ENCODE results near the gene BOD1.
"Not testable (repeated sequence)": the region's sequence is repeated elsewhere in the genome, so short reads cannot be mapped to it uniquely, and the experiment has no call there.

The BOD1 gene

DNA sequence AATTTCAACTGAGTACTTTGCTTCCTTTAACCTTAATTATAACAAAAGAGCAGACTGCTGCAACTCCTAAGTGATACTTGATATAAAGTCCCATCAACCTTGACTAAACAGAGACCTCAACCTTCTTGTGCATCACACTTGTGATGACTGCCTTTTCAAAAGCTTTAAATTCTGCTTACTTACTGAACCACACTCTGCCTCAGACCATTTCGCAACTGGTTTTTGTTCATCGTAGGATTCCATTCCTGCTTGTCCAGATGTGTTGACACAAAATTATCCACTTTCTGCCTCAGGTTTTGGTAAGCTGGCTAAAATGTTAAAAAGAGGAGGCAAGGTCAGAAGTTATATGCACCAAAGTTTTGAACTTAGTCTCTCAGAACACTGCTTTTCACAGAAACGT lies 3.5 kb downstream of the BOD1 start:
- H3K27me3 Mint-ChIP-seq = no peaks in the 10 kb centered on the region
- H3K4me3 Mint-ChIP-seq = no peak overlapping the region
- peaks cover 47% of the 10 kb centered on the region for H3K4me1 Mint-ChIP-seq
- H3K27ac Mint-ChIP-seq = no peak overlapping the region
- H3K36me3 Mint-ChIP-seq = peaks cover 45% of the 10 kb centered on the region
- ATAC-seq = no peak
- no peaks in the 10 kb centered on the region for H3K9me3 Mint-ChIP-seq

- Mint-ChIP-seq H3K27ac (no peak overlapping the region), H3K4me1 (peaks cover 43% of the 10 kb centered on the region), H3K36me3 (peaks cover 55% of the 10 kb centered on the region), H3K9me3 (no peaks in the 10 kb centered on the region), H3K4me3 (no peak overlapping the region), H3K27me3 (no peaks in the 10 kb centered on the region)
- no peak for ATAC-seq
Observed at GRCh38 chr5:173611706-173612105, 4.7 kb downstream of the BOD1 start.

GRCh38 chr5:173604141-173604540 lies 12.3 kb downstream of the BOD1 start:
- no peaks in the 10 kb centered on the region for H3K4me1 Mint-ChIP-seq
- no peak overlapping the region for H3K4me3 Mint-ChIP-seq
- H3K36me3 Mint-ChIP-seq = peaks cover 78% of the 10 kb centered on the region
- no peak overlapping the region for H3K27ac Mint-ChIP-seq
- H3K9me3 Mint-ChIP-seq = no peaks in the 10 kb centered on the region
- ATAC-seq = no peak
- H3K27me3 Mint-ChIP-seq = no peaks in the 10 kb centered on the region

DNA sequence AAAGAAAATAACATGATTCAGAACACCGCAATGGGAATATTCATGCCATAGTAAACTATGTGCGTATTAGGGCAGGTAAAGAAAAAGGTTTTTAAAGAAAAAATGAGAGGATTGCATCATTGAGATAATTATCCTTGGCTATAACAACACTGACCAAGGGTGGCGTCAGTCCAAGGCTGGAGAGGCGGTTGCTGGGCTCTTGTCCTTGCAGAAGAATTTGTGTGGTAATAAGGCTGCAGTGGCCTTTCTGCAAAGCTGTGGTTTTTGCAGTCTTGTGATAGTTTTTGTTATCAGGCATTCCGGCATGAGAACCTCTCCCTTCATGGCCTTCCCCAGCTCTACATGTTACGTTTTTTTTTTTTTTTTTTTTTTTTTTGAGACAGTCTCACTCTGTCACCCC lies 14.0 kb downstream of the BOD1 start:
- H3K27ac Mint-ChIP-seq = no peak overlapping the region
- H3K4me1 Mint-ChIP-seq = no peaks in the 10 kb centered on the region
- no peak overlapping the region for H3K4me3 Mint-ChIP-seq
- H3K9me3 Mint-ChIP-seq = no peaks in the 10 kb centered on the region
- H3K36me3 Mint-ChIP-seq = peaks cover 73% of the 10 kb centered on the region
- H3K27me3 Mint-ChIP-seq = no peaks in the 10 kb centered on the region
- no peak for ATAC-seq

GRCh38 chr5:173598686-173599085 lies 17.8 kb downstream of the BOD1 start:
- H3K4me3 Mint-ChIP-seq = no peak overlapping the region
- ATAC-seq = no peak
- peaks cover 73% of the 10 kb centered on the region for H3K36me3 Mint-ChIP-seq
- no peaks in the 10 kb centered on the region for H3K4me1 Mint-ChIP-seq
- no peak overlapping the region for H3K27ac Mint-ChIP-seq
- H3K9me3 Mint-ChIP-seq = peaks cover 9% of the 10 kb centered on the region
- H3K27me3 Mint-ChIP-seq = no peaks in the 10 kb centered on the region

- ATAC-seq = no peak
- Mint-ChIP-seq H3K4me1 (no peaks in the 10 kb centered on the region), H3K27me3 (no peaks in the 10 kb centered on the region), H3K9me3 (peaks cover 16% of the 10 kb centered on the region), H3K27ac (no peak overlapping the region), H3K4me3 (no peak overlapping the region), H3K36me3 (peaks cover 76% of the 10 kb centered on the region)
Observed at GRCh38 chr5:173597304-173597703, 19.1 kb downstream of the BOD1 start.

GRCh38 chr5:173595841-173596240 lies 20.6 kb downstream of the BOD1 start:
- Mint-ChIP-seq H3K4me3 (no peak overlapping the region), H3K36me3 (peaks cover 68% of the 10 kb centered on the region), H3K9me3 (peaks cover 19% of the 10 kb centered on the region), H3K27me3 (no peaks in the 10 kb centered on the region), H3K4me1 (no peaks in the 10 kb centered on the region), H3K27ac (no peak overlapping the region)
- no peak for ATAC-seq

DNA sequence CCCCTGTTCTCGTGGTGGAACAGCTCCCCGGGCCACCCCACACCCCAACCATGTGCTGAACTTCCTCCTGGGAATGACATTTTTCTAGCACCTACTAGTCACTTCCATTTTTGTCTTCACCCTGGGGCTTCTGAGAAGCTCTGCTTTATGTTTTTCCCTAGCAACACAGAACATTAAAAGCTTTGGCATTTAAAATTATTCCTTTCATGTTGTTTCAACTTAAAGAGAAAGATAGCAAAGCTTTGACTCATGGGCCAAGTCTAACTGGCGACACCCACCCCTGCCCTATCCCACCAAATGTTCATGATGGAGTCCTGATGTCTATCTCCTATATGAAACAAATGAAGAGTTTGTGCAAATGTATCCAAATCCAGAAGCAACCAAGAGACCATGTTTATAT lies 22.4 kb downstream of the BOD1 start:
- H3K27ac Mint-ChIP-seq = no peak overlapping the region
- no peaks in the 10 kb centered on the region for H3K27me3 Mint-ChIP-seq
- no peak overlapping the region for H3K4me3 Mint-ChIP-seq
- H3K36me3 Mint-ChIP-seq = peaks cover 69% of the 10 kb centered on the region
- H3K4me1 Mint-ChIP-seq = no peaks in the 10 kb centered on the region
- no peak for ATAC-seq
- peaks cover 23% of the 10 kb centered on the region for H3K9me3 Mint-ChIP-seq

DNA sequence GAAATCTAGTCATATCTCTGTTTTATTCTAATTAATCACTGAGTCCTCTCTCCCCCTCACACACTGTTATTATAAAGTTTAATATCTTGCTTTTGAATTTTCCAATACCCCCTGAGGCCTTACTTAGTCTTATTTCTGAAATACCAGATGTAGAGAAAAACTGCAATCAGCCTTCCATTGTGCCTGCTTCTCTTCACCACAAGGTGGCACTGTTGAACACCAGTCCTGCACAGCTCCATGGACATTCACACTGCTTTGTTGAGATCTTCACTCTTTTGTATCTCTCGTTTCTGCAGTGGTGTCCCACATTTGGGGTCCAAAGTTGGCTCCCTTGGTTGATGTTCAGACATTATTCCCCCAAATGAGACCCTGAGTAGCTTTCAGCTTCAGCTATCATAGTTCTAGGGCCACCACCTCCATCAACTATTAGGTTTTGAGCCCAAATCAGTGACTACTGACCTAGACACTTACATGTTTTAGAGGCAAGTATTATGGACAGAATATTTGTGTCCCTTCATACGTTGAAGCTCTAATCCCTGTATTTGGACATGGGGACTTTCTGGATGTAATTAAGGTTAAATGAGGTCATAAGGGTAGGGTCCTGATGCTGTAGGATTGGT lies 24.3 kb downstream of the BOD1 start:
- Mint-ChIP-seq H3K9me3 (peaks cover 28% of the 10 kb centered on the region), H3K4me3 (no peak overlapping the region), H3K36me3 (peaks cover 57% of the 10 kb centered on the region), H3K4me1 (no peaks in the 10 kb centered on the region), H3K27ac (no peak overlapping the region), H3K27me3 (no peaks in the 10 kb centered on the region)
- ATAC-seq = no peak

DNA sequence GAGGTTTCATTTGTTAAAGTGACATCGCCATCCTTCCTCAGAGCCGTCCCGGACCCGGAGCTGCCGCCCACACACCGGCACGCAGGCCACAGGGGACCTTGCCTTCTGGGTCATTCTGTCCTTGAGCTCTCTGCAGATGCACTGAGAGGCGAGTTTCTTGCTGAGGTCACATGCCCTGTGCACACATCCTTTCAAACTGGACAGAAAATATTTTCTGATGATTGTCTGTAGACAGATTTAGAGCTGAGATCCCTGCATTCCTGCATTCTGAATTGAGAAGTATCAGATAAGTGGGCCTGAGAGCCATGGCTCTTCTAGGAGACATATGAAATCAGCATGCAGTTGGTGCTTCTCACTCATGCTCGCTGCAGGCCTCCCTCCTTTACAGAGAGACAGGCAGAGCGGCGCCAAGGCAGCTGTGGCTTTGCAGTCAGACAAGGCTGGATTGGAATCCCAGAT lies 25.4 kb downstream of the BOD1 start:
- Mint-ChIP-seq H3K36me3 (peaks cover 51% of the 10 kb centered on the region), H3K4me1 (no peaks in the 10 kb centered on the region), H3K4me3 (no peak overlapping the region), H3K9me3 (peaks cover 31% of the 10 kb centered on the region), H3K27ac (no peak overlapping the region), H3K27me3 (no peaks in the 10 kb centered on the region)
- ATAC-seq = no peak

DNA sequence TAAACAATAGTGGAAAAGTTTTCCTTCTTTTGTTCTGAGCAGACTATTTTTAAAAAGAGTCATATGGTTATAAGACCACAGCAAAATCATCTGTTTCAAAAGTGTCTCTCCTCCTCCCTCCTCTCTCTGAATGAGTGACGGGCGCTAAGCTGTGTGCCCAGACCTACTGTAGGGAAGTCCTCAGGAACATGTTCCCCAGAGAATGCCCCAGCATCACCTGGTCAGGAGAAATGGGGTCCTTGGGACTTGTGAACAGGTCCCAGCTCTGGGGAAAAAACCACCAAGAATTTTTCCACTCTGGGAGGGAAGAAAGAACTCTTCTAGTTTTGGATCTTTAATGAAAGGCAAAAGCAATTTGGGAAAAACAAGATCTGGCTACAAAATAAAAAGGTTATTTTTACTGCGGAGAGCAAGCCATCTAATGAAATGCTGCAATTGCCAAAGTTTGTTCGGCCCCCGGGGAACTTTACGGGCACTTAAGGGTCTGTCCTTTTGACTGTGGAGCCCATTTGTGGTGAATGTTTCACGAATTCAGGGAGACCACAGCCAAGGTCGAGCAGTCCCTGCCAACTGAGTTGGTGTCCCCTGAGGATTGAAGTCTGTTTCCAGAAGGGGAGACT lies 25.9 kb downstream of the BOD1 start:
- no peak for ATAC-seq
- Mint-ChIP-seq H3K27ac (no peak overlapping the region), H3K4me3 (no peak overlapping the region), H3K27me3 (no peaks in the 10 kb centered on the region), H3K4me1 (no peaks in the 10 kb centered on the region), H3K36me3 (peaks cover 45% of the 10 kb centered on the region), H3K9me3 (peaks cover 31% of the 10 kb centered on the region)

DNA sequence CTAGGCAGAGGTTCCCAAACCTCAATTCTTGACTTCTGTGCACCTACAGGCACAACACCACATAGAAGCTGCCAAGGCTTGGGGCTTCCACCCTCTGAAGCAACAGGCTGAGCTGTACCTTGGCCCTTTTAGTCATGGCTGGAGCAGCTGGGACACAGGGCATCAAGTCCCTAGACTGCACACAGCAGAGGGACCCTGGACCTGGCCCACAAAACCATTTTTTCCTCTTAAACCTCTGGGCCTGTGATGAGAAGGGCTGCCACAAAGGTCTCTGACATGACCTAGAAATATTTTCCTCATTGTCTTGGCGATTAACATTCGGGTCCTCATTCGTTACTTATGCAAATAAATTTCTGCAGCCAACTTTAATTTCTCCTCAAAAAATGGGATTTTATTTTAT lies 30.3 kb downstream of the BOD1 start:
- ATAC-seq = not testable (repeated sequence)
- peaks cover 24% of the 10 kb centered on the region for H3K9me3 Mint-ChIP-seq

DNA sequence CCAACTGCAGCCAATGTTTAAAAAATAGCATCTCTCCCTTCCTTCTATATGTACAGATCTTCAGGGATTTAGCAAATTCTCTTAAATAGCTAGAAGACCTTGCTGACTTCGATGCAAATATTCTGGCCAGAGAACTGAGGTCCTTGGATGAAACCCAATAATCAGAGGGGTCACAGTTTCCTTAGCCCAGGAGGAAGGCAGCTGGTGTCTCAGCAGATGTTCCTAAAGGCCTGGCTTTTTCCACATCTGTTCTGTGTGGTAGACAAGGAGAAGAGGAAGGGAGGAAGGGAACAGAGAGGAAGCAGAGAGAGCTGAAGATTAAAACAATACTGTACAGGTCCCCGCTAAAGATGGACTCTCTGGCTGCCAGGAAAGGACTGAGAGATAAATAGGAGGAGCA lies 33.1 kb downstream of the BOD1 start:
- Mint-ChIP-seq H3K4me3 (no peak overlapping the region), H3K9me3 (peaks cover 26% of the 10 kb centered on the region), H3K27ac (no peak overlapping the region), H3K27me3 (peaks cover 22% of the 10 kb centered on the region), H3K4me1 (no peaks in the 10 kb centered on the region), H3K36me3 (peaks cover 26% of the 10 kb centered on the region)
- no peak for ATAC-seq

More for the DNA sequence above, 30.3 kb downstream of the BOD1 start:
- H3K4me3 Mint-ChIP-seq, H3K27ac Mint-ChIP-seq, H3K4me1 Mint-ChIP-seq: not testable (repeated sequence)
- Mint-ChIP-seq H3K36me3 (peaks cover 30% of the 10 kb centered on the region), H3K27me3 (peaks cover 22% of the 10 kb centered on the region)

DNA sequence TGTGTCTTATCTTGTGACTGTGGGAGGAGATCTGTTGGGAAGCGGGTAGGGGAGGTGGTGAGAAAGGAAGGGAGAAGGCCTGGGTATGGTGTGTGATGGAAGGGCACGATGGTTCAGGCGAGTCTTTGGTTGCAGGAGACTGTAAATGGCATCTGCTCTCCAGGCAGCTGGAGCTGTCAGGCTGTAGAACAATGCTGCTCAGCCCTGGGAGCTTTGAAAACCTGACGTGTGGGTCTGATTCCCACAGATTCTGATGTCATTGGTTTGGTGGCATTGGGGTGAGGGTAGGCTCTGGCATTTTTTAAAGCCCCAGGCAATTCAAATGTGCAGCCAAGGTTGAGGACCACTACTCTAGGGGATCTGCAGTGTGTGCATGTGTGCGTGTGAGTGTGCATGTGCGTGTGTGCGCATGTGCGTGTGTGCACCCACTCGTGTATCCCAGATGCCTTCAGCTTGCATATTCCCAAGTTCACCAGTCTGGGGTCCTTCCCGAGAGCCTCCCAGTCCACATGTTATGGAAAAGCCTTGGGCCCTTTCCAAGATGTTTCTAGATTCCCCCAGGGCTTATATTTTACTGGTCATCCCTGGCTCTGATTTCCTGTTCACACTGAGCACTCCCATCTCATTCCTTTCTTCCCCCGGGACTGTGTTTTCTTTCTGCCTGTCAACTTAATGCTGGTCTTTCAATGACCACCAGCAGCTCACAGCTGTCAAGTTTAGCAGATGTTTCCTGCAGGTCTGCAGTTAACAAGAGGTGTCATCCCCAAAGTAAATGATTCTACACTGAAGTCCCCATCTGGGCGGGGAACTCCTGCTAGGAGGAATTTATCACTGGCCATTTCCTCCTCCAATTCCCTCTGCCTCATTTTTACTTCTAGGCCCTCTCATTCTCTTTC lies 34.0 kb downstream of the BOD1 start:
- Mint-ChIP-seq H3K36me3 (peaks cover 26% of the 10 kb centered on the region), H3K9me3 (peaks cover 23% of the 10 kb centered on the region), H3K4me3 (no peak overlapping the region), H3K27ac (no peak overlapping the region), H3K27me3 (peaks cover 22% of the 10 kb centered on the region), H3K4me1 (no peaks in the 10 kb centered on the region)
- ATAC-seq = no peak

DNA sequence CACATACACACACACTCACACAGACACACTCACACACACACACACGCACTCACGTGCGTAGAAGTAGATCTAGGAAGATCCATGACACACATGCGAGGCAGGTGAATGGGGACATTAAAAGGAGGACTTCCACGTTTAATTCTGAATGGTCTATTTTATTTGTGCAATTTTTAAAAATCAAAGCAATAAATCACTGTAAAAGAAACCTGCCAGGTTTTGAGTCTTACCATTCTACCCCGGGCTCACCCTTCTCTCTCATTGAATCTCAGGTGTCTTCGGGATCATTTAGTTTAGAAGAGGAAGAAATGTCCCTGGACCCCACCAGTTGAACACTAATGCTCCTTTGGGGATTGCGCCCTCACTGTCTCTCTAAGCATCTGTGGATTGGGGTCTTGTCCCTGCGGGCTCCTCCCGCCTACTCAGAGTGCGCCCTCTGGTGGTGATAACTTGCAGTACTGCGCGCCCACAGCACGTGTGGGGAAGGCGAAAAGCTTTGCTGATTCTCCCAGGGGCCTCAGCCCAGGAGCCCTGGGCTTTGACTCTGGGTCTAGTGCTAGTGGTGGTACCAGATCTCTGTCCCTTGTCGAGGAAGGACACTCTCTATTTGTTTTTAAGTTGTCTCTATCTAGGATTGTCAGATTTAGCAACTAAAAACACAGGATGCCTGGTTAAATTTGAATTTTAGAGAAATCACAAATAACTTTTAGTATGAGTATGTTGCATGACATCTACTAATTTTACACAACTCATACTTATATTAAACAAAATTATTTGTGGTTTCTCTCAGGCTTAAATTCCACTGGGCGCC lies 34.8 kb downstream of the BOD1 start:
- peaks cover 26% of the 10 kb centered on the region for H3K36me3 Mint-ChIP-seq
- H3K4me1 Mint-ChIP-seq = no peaks in the 10 kb centered on the region
- peaks cover 20% of the 10 kb centered on the region for H3K9me3 Mint-ChIP-seq
- H3K27ac Mint-ChIP-seq = no peak overlapping the region
- peaks cover 22% of the 10 kb centered on the region for H3K27me3 Mint-ChIP-seq
- no peak overlapping the region for H3K4me3 Mint-ChIP-seq
- ATAC-seq = no peak

Data from stimulated activated memory B cell treated with anti-CD40 and anti-IgM and Interleukin-4, amounts not matched to agents 10 μg/mL and 1 μg/mL and 100 μg/mL, for 72 hours (primary cell).